T-helper 17 cell (primary cell): ENCODE results near the gene DNAH3. TPM values are rescaled to one million over a fixed set of nuclear protein-coding genes. Genes with fewer than 3 reads are reported as not detected.
"Not testable (repeated sequence)": the region's sequence is repeated elsewhere in the genome, so short reads cannot be mapped to it uniquely, and the experiment has no call there.

Experiments used
- ATAC-seq: fragments of 150-1000 bp; cut with Tn5 transposase; 2 replicates; pipeline ENCODE4 v1.10.0; 2021; ENCODE audit warnings: mild to moderate bottlenecking, moderate library complexity
- DNase-seq, 3 donors: peaks; one replicate each; pipeline versions ENCODE4 v3.0.0 to v3.0.0-alpha.2; 2020 to 2021
- H3K9me3 ChIP-seq: one replicate; pipeline ENCODE4 v1.7.0; 2013; ENCODE audit warnings: low read length, mild to moderate bottlenecking; ENCODE audit not compliant: control insufficient read depth, poor library complexity, severe bottlenecking
- H3K27ac Mint-ChIP-seq: one replicate; pipeline ENCODE4 v1.8.0; 2022; ENCODE audit warnings: mild to moderate bottlenecking, moderate library complexity, mixed read lengths
- H3K27me3 Mint-ChIP-seq: one replicate; pipeline ENCODE4 v1.8.0; 2022; ENCODE audit warnings: mixed read lengths
- H3K36me3 Mint-ChIP-seq: one replicate; pipeline ENCODE4 v1.8.0; 2022; ENCODE audit warnings: low read depth, mixed read lengths
- H3K4me1 Mint-ChIP-seq: one replicate; pipeline ENCODE4 v1.8.0; 2022; ENCODE audit warnings: mild to moderate bottlenecking, mixed read lengths
- H3K4me3 Mint-ChIP-seq: one replicate; pipeline ENCODE4 v1.8.0; 2022; ENCODE audit warnings: mild to moderate bottlenecking, moderate library complexity, mixed read lengths
- total RNA-seq, 4 donors: library from RNA in 2 of 4; stranded (reverse) in 2 of 4; gene quantifications; one replicate each; pipeline ENCODE4 v1.2.3 and lab custom pipeline; 2022 to 2026

DNAH3 gene
- total RNA-seq, 2 donors from 2014 or later = 0.10 TPM; not detected in 1

GRCh38 chr16:21064203-21064602, 86.4 kb downstream of the DNAH3 start:
- DNase-seq = no peak
- Mint-ChIP-seq H3K27me3 (peaks cover 5% of the 10 kb centered on the region), H3K27ac (no peak overlapping the region), H3K4me3 (no peak overlapping the region), H3K4me1 (no peaks in the 10 kb centered on the region), H3K36me3 (no peaks in the 10 kb centered on the region)
- ATAC-seq = no peak
- H3K9me3 ChIP-seq = no peaks in the 10 kb centered on the region

- not testable (repeated sequence) for H3K27ac Mint-ChIP-seq, H3K36me3 Mint-ChIP-seq
Measured at GRCh38 chr16:21063314-21063713, 87.3 kb downstream of the DNAH3 start.

GRCh38 chr16:21060027-21060510, 90.6 kb downstream of the DNAH3 start:
- H3K4me3 Mint-ChIP-seq = no peak overlapping the region
- no peaks in the 10 kb centered on the region for H3K9me3 ChIP-seq
- peaks cover 28% of the 10 kb centered on the region for H3K27me3 Mint-ChIP-seq
- no peak overlapping the region for H3K27ac Mint-ChIP-seq
- no peak for ATAC-seq
- no peaks in the 10 kb centered on the region for H3K4me1 Mint-ChIP-seq
- DNase-seq = no peak
- no peaks in the 10 kb centered on the region for H3K36me3 Mint-ChIP-seq

More at GRCh38 chr16:21063314-21063713, 87.3 kb downstream of the DNAH3 start:
- H3K4me3 Mint-ChIP-seq, DNase-seq, H3K9me3 ChIP-seq, H3K4me1 Mint-ChIP-seq, H3K27me3 Mint-ChIP-seq, ATAC-seq: not testable (repeated sequence)

- no peak overlapping the region for H3K4me3 Mint-ChIP-seq
- no peak for ATAC-seq
- DNase-seq = no peak
- H3K27me3 Mint-ChIP-seq = peaks cover 47% of the 10 kb centered on the region
- H3K4me1 Mint-ChIP-seq = no peaks in the 10 kb centered on the region
- H3K27ac Mint-ChIP-seq = no peak overlapping the region
- no peaks in the 10 kb centered on the region for H3K36me3 Mint-ChIP-seq
- H3K9me3 ChIP-seq = no peaks in the 10 kb centered on the region
Measured at GRCh38 chr16:21057875-21058274, 92.8 kb downstream of the DNAH3 start.

GRCh38 chr16:21056396-21056795, 94.2 kb downstream of the DNAH3 start:
- ATAC-seq (no peak), DNase-seq (no peak)
- Mint-ChIP-seq H3K4me3 (no peak overlapping the region), H3K27me3 (peaks cover 54% of the 10 kb centered on the region), H3K27ac (no peak overlapping the region), H3K4me1 (no peaks in the 10 kb centered on the region), H3K36me3 (no peaks in the 10 kb centered on the region)
- no peaks in the 10 kb centered on the region for H3K9me3 ChIP-seq

GRCh38 chr16:21055738-21056137, 94.9 kb downstream of the DNAH3 start:
- not testable (repeated sequence) for DNase-seq, ATAC-seq, H3K4me3 Mint-ChIP-seq, H3K27ac Mint-ChIP-seq, H3K36me3 Mint-ChIP-seq, H3K4me1 Mint-ChIP-seq, H3K9me3 ChIP-seq
- H3K27me3 Mint-ChIP-seq = peaks cover 60% of the 10 kb centered on the region

GRCh38 chr16:21053590-21053989, 97.1 kb downstream of the DNAH3 start:
- Mint-ChIP-seq H3K4me3 (no peak overlapping the region), H3K4me1 (no peaks in the 10 kb centered on the region), H3K36me3 (no peaks in the 10 kb centered on the region), H3K27ac (no peak overlapping the region), H3K27me3 (peaks cover 76% of the 10 kb centered on the region)
- ATAC-seq = no peak
- no peaks in the 10 kb centered on the region for H3K9me3 ChIP-seq
- no peak for DNase-seq

GRCh38 chr16:21048091-21048912, 102.3 kb downstream of the DNAH3 start:
- not testable (repeated sequence) for H3K4me1 Mint-ChIP-seq, H3K36me3 Mint-ChIP-seq

GRCh38 chr16:21038197-21038596, 112.4 kb downstream of the DNAH3 start:
- Mint-ChIP-seq H3K4me3 (no peak overlapping the region), H3K4me1 (no peaks in the 10 kb centered on the region), H3K27me3 (no peaks in the 10 kb centered on the region), H3K27ac (no peak overlapping the region), H3K36me3 (no peaks in the 10 kb centered on the region)
- no peaks in the 10 kb centered on the region for H3K9me3 ChIP-seq
- no peak for ATAC-seq
- DNase-seq = no peak

More at GRCh38 chr16:21048091-21048912, 102.3 kb downstream of the DNAH3 start:
- peaks cover 38% of the 10 kb centered on the region for H3K27me3 Mint-ChIP-seq
- H3K4me3 Mint-ChIP-seq, DNase-seq, ATAC-seq, H3K9me3 ChIP-seq, H3K27ac Mint-ChIP-seq: not testable (repeated sequence)

GRCh38 chr16:21037736-21038135, 112.9 kb downstream of the DNAH3 start:
- no peaks in the 10 kb centered on the region for H3K27me3 Mint-ChIP-seq
- H3K9me3 ChIP-seq = no peaks in the 10 kb centered on the region
- DNase-seq (no peak), ATAC-seq (no peak)
- no peaks in the 10 kb centered on the region for H3K4me1 Mint-ChIP-seq
- no peak overlapping the region for H3K4me3 Mint-ChIP-seq
- no peak overlapping the region for H3K27ac Mint-ChIP-seq
- no peaks in the 10 kb centered on the region for H3K36me3 Mint-ChIP-seq

- ATAC-seq (no peak), DNase-seq (no peak)
- H3K27ac Mint-ChIP-seq = no peak overlapping the region
- H3K4me3 Mint-ChIP-seq = no peak overlapping the region
- H3K36me3 Mint-ChIP-seq = no peaks in the 10 kb centered on the region
- H3K4me1 Mint-ChIP-seq = no peaks in the 10 kb centered on the region
- no peaks in the 10 kb centered on the region for H3K9me3 ChIP-seq
- H3K27me3 Mint-ChIP-seq = no peaks in the 10 kb centered on the region
Measured at GRCh38 chr16:21037168-21037567, 113.5 kb downstream of the DNAH3 start.

- H3K36me3 Mint-ChIP-seq = no peaks in the 10 kb centered on the region
- H3K4me3 Mint-ChIP-seq = no peak overlapping the region
- H3K27ac Mint-ChIP-seq = no peak overlapping the region
- no peaks in the 10 kb centered on the region for H3K4me1 Mint-ChIP-seq
- ATAC-seq (no peak), DNase-seq (no peak)
- H3K27me3 Mint-ChIP-seq = peaks cover 5% of the 10 kb centered on the region
- H3K9me3 ChIP-seq = no peaks in the 10 kb centered on the region
Measured at GRCh38 chr16:21036471-21036870, 114.2 kb downstream of the DNAH3 start.

GRCh38 chr16:21033704-21034103, 116.9 kb downstream of the DNAH3 start:
- Mint-ChIP-seq H3K36me3 (no peaks in the 10 kb centered on the region), H3K4me1 (no peaks in the 10 kb centered on the region)
- no peak for ATAC-seq

GRCh38 chr16:21033264-21033663, 117.4 kb downstream of the DNAH3 start:
- no peak overlapping the region for H3K4me3 Mint-ChIP-seq
- H3K36me3 Mint-ChIP-seq = no peaks in the 10 kb centered on the region
- H3K27me3 Mint-ChIP-seq = peaks cover 5% of the 10 kb centered on the region
- ATAC-seq (no peak), DNase-seq (no peak)
- H3K27ac Mint-ChIP-seq = no peak overlapping the region
- no peaks in the 10 kb centered on the region for H3K9me3 ChIP-seq
- H3K4me1 Mint-ChIP-seq = no peaks in the 10 kb centered on the region

More at GRCh38 chr16:21033704-21034103, 116.9 kb downstream of the DNAH3 start:
- no peak overlapping the region for H3K4me3 Mint-ChIP-seq
- no peaks in the 10 kb centered on the region for H3K9me3 ChIP-seq
- peaks cover 5% of the 10 kb centered on the region for H3K27me3 Mint-ChIP-seq
- H3K27ac Mint-ChIP-seq = no peak overlapping the region
- no peak for DNase-seq
